Testis (tissue), 3 donors: ENCODE results near the gene BUB1B. TPM values are rescaled to one million over a fixed set of nuclear protein-coding genes. Genes with fewer than 3 reads are reported as not detected.

Source experiments
- DNase-seq: peaks from one replicate; pipeline ENCODE4 v3.0.0-alpha.2; 2019
- H3K27ac ChIP-seq, 2 donors: fragments of 200-600 bp; sonication (generic); one replicate each; pipeline ENCODE4 v1.5.1; 2019
- H3K27me3 ChIP-seq: fragments of 200-600 bp; sonication (generic); one replicate; pipeline ENCODE4 v1.5.1; 2019
- H3K36me3 ChIP-seq: fragments of 200-600 bp; sonication (generic); one replicate; pipeline ENCODE4 v1.5.1; 2017; ENCODE audit warnings: low read depth; ENCODE audit errors: missing control alignments
- H3K4me1 ChIP-seq: fragments of 200-600 bp; sonication (generic); one replicate; pipeline ENCODE4 v1.5.1; 2019
- H3K4me3 ChIP-seq, 2 donors: fragments of 200-600 bp; sonication (generic); one replicate each; pipeline ENCODE4 v1.5.1; 2017 to 2019
- H3K9me3 ChIP-seq: fragments of 200-600 bp; sonication (generic); one replicate; pipeline ENCODE4 v1.5.1; 2017
- CTCF ChIP-seq, 3 experiments: fragments of 450-650 bp in 2 of 3; fragments of 200-600 bp in 1 of 3; sonication (generic) in 1 of 3; IDR thresholded peaks; one replicate each; pipeline ENCODE4 v1.5.1; 2016 to 2019; ENCODE audit warnings: antibody characterized with exemption in 3 of 3, mild to moderate bottlenecking in 2 of 3, moderate library complexity in 1 of 3
- POLR2A ChIP-seq: fragments of 450-650 bp; IDR thresholded peaks from one replicate; pipeline ENCODE4 v1.6.1; 2017; ENCODE audit warnings: antibody characterized with exemption, mild to moderate bottlenecking, moderate library complexity
- WGBS, 2 donors: methylation state at CpG; one replicate each; pipeline ENCODE4 v1.1.5; 2018; 5-methylcytosine and 5-hydroxymethylcytosine counted together
- intact Hi-C: fragments of 100-400 bp; cut with DNase I; formaldehyde crosslinking; loops from one replicate; pipeline ENCODE4 v1.15.1; 2023; ENCODE audit warnings: low total_unique reads
- polyA plus RNA-seq: library from polyadenylated mRNA; stranded (reverse); fragments of 350-450 nt; fragmentation: Illumina TruSeq; extraction: RNeasy Lipid Tissue Mini Kit (QIAGEN cat#74804); gene quantifications from one replicate; pipeline ENCODE4 v1.2.3, GENCODE V29; 2014; ENCODE audit warnings: low read depth, low replicate concordance; ENCODE audit not compliant: insufficient read depth
- total RNA-seq, 2 donors: library from RNA; depleted of rRNA; stranded (reverse); fragments of >200 nt; gene quantifications; one replicate each; pipeline ENCODE4 v1.2.3, GENCODE V29; 2016

Gene BUB1B
- total and polyA plus RNA-seq, 3 donors from 2014 or later = 38.6 to 66.2 (median 53.9) TPM

- H3K36me3 ChIP-seq = no peaks in the 10 kb centered on the region
- intact Hi-C loops = no loop called here
- no peak overlapping the region for H3K27ac ChIP-seq
- WGBS, 2 donors = 39 to 68% methylated on average over 7 of the region's 7 CpGs
- no peaks in the 10 kb centered on the region for H3K9me3 ChIP-seq
- no peak overlapping the region for H3K4me3 ChIP-seq
- TF ChIP-seq POLR2A = no peak
- no peak for TF ChIP-seq CTCF (IDR thresholded peaks at IDR 0.05)
- DNase-seq = no peak
- H3K27me3 ChIP-seq = no peaks in the 10 kb centered on the region
- peaks cover 10% of the 10 kb centered on the region for H3K4me1 ChIP-seq
Observed at GRCh38 chr15:40232625-40233070, 71.8 kb downstream of the BUB1B start.

- WGBS, 2 donors = 80 to 82% methylated on average over 5 to 11 of the region's 11 CpGs
- H3K36me3 ChIP-seq = no peaks in the 10 kb centered on the region
- H3K9me3 ChIP-seq = no peaks in the 10 kb centered on the region
- no peaks in the 10 kb centered on the region for H3K27me3 ChIP-seq
- H3K4me3 ChIP-seq = no peak overlapping the region
- peaks cover 19% of the 10 kb centered on the region for H3K4me1 ChIP-seq
- H3K27ac ChIP-seq = peak overlapping the region in 1 of 2 donors; percentile 12
- no peak for DNase-seq
- intact Hi-C loops = no loop called here
- no peak for TF ChIP-seq CTCF (IDR thresholded peaks at IDR 0.05)
- no peak for TF ChIP-seq POLR2A
Observed at GRCh38 chr15:40233727-40234577, 73.1 kb downstream of the BUB1B start.

DNA sequence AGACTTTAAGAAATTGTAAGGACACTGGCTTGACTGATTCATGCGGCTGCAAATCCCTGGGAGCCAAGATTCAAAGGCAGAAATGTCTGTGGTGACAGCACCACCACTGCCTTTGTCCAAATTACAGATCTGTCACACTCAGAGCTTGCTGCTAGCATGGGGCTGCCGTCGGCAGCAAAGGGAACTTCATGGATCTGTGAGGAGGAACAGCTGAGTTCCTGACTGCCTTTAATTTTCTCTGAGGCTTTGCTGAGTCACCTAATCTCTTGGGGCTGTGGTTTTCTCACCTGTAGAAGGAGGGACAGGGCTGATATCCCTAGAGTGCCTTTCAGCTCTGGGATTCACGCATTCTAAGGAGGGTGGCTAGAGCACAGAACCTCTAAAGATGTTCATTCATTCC lies 73.9 kb downstream of the BUB1B start:
- Histone ChIP-seq H3K27me3 (no peaks in the 10 kb centered on the region), H3K9me3 (no peaks in the 10 kb centered on the region), H3K4me3 (no peak overlapping the region), H3K4me1 (peaks cover 23% of the 10 kb centered on the region), H3K27ac (peak overlapping the region in 1 of 2 donors; percentile 12), H3K36me3 (no peaks in the 10 kb centered on the region)
- 69 to 80% methylated on average over 4 of the region's 4 CpGs for whole genome bisulfite sequencing, 2 donors
- TF ChIP-seq POLR2A (no peak), CTCF (IDR thresholded peaks at IDR 0.05) (no peak)
- no peak for DNase-seq
- intact Hi-C loops = no loop called here

DNA sequence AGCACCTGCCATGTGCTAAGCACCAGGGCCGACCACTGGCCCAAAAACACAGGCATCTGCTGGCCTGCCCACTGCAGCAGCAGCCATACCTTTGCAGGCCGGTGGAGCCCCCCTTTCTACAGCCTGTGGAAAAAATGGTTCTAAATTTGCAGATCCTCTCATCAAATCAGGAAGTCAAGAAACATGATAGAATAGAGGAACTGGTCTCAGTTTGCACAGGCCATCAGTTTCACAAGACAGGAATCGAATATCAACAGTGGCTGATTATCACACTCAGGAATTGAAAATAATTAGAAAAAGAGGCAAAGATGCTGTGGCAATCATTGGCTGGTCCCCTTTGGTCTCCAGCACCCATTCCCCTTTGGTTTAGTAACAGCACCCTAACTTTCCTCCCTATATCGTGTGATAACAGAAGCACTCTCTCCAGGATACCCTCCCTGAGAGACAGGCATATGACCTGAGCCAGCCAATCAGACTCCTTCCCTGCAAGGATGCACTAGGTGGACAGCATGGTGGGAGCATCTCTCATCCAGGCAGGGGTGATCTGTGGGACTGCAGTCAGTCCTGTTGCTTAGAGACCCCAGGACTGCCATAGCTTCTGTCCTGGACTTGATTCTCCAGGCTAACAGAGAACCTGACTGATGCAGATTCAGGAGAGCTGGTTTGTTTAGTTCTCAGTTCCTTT lies 74.5 kb downstream of the BUB1B start:
- Histone ChIP-seq H3K27me3 (no peaks in the 10 kb centered on the region), H3K27ac (peak overlapping the region; percentile 12 to 14), H3K4me3 (no peak overlapping the region), H3K36me3 (no peaks in the 10 kb centered on the region), H3K9me3 (no peaks in the 10 kb centered on the region), H3K4me1 (peaks cover 27% of the 10 kb centered on the region)
- TF ChIP-seq POLR2A (no peak), CTCF (IDR thresholded peaks at IDR 0.05) (no peak)
- DNase-seq = no peak
- intact Hi-C loops = no loop called here
- WGBS, 2 donors = 76 to 80% methylated on average over 4 of the region's 4 CpGs
